Testis (tissue), 3 donors: Measurements from ENCODE around the gene FAM180B. TPM values are rescaled to one million over a fixed set of nuclear protein-coding genes. Genes with fewer than 3 reads are reported as not detected.
"Not testable (repeated sequence)": the region's sequence is repeated elsewhere in the genome, so short reads cannot be mapped to it uniquely, and the experiment has no call there.

Source experiments
- DNase-seq: peaks from one replicate; pipeline ENCODE4 v3.0.0-alpha.2; 2019
- H3K27ac ChIP-seq, 2 donors: fragments of 200-600 bp; sonication (generic); one replicate each; pipeline ENCODE4 v1.5.1; 2019
- H3K27me3 ChIP-seq: fragments of 200-600 bp; sonication (generic); one replicate; pipeline ENCODE4 v1.5.1; 2019
- H3K36me3 ChIP-seq: fragments of 200-600 bp; sonication (generic); one replicate; pipeline ENCODE4 v1.5.1; 2017; ENCODE audit warnings: low read depth; ENCODE audit errors: missing control alignments
- H3K4me1 ChIP-seq: fragments of 200-600 bp; sonication (generic); one replicate; pipeline ENCODE4 v1.5.1; 2019
- H3K4me3 ChIP-seq, 2 donors: fragments of 200-600 bp; sonication (generic); one replicate each; pipeline ENCODE4 v1.5.1; 2017 to 2019
- H3K9me3 ChIP-seq: fragments of 200-600 bp; sonication (generic); one replicate; pipeline ENCODE4 v1.5.1; 2017
- CTCF ChIP-seq, 3 experiments: fragments of 450-650 bp in 2 of 3; fragments of 200-600 bp in 1 of 3; sonication (generic) in 1 of 3; IDR thresholded peaks; one replicate each; pipeline ENCODE4 v1.5.1; 2016 to 2019; ENCODE audit warnings: antibody characterized with exemption in 3 of 3, mild to moderate bottlenecking in 2 of 3, moderate library complexity in 1 of 3
- POLR2A ChIP-seq: fragments of 450-650 bp; IDR thresholded peaks from one replicate; pipeline ENCODE4 v1.6.1; 2017; ENCODE audit warnings: antibody characterized with exemption, mild to moderate bottlenecking, moderate library complexity
- WGBS, 2 donors: methylation state at CpG; one replicate each; pipeline ENCODE4 v1.1.5; 2018; 5-methylcytosine and 5-hydroxymethylcytosine counted together
- intact Hi-C: fragments of 100-400 bp; cut with DNase I; formaldehyde crosslinking; loops from one replicate; pipeline ENCODE4 v1.15.1; 2023; ENCODE audit warnings: low total_unique reads
- polyA plus RNA-seq: library from polyadenylated mRNA; stranded (reverse); fragments of 350-450 nt; fragmentation: Illumina TruSeq; extraction: RNeasy Lipid Tissue Mini Kit (QIAGEN cat#74804); gene quantifications from one replicate; pipeline ENCODE4 v1.2.3, GENCODE V29; 2014; ENCODE audit warnings: low read depth, low replicate concordance; ENCODE audit not compliant: insufficient read depth
- small RNA-seq, 2 donors: library from RNA; depleted of rRNA; stranded (forward); fragments of <200 nt; gene quantifications; one replicate each; pipeline ENCODE3, GENCODE V24; 2016
- total RNA-seq, 2 donors: library from RNA; depleted of rRNA; stranded (reverse); fragments of >200 nt; gene quantifications; one replicate each; pipeline ENCODE4 v1.2.3, GENCODE V29; 2016

The FAM180B gene
- total and polyA plus RNA-seq, 3 donors from 2014 or later: 1.1 TPM; not detected in 2

- TF ChIP-seq CTCF (IDR thresholded peaks at IDR 0.05) (no peak), POLR2A (no peak)
- Histone ChIP-seq H3K4me1 (no peaks in the 10 kb centered on the region), H3K27me3 (no peaks in the 10 kb centered on the region), H3K9me3 (no peaks in the 10 kb centered on the region), H3K27ac (no peak overlapping the region), H3K4me3 (no peak overlapping the region), H3K36me3 (no peaks in the 10 kb centered on the region)
- 93 to 95% methylated on average over 2 of the region's 2 CpGs for WGBS, 2 donors
- intact Hi-C loops: no loop called here
- DNase-seq: no peak
Observed at GRCh38 chr11:47620836-47621378, 34.4 kb downstream of the FAM180B start.

- Histone ChIP-seq H3K27me3 (no peaks in the 10 kb centered on the region), H3K27ac (no peak overlapping the region), H3K4me1 (no peaks in the 10 kb centered on the region), H3K9me3 (no peaks in the 10 kb centered on the region), H3K4me3 (no peak overlapping the region), H3K36me3 (no peaks in the 10 kb centered on the region)
- TF ChIP-seq POLR2A (no peak), CTCF (IDR thresholded peaks at IDR 0.05) (no peak)
- WGBS, 2 donors: 89 to 93% methylated on average over 8 of the region's 8 CpGs
- no peak for DNase-seq
- intact Hi-C loops: no loop called here
Observed at GRCh38 chr11:47626234-47626633, 39.8 kb downstream of the FAM180B start.

GRCh38 chr11:47628026-47628425, 41.5 kb downstream of the FAM180B start:
- DNase-seq: no peak
- Histone ChIP-seq H3K27ac (no peak overlapping the region), H3K36me3 (no peaks in the 10 kb centered on the region), H3K4me1 (no peaks in the 10 kb centered on the region), H3K9me3 (no peaks in the 10 kb centered on the region), H3K4me3 (no peak overlapping the region), H3K27me3 (no peaks in the 10 kb centered on the region)
- intact Hi-C loops: no loop called here
- 84 to 87% methylated on average over 4 of the region's 4 CpGs for WGBS, 2 donors
- no peak for TF ChIP-seq CTCF (IDR thresholded peaks at IDR 0.05)

- no peaks in the 10 kb centered on the region for H3K4me1 ChIP-seq
- H3K36me3 ChIP-seq: no peaks in the 10 kb centered on the region
- H3K4me3 ChIP-seq: no peak overlapping the region
- 51 to 69% methylated on average over 5 of the region's 5 CpGs for WGBS, 2 donors
- intact Hi-C loops: no loop called here
- no peak overlapping the region for H3K27ac ChIP-seq
- no peaks in the 10 kb centered on the region for H3K27me3 ChIP-seq
- no peaks in the 10 kb centered on the region for H3K9me3 ChIP-seq
- TF ChIP-seq CTCF (IDR thresholded peaks at IDR 0.05): no peak
- TF ChIP-seq POLR2A: no peak
- DNase-seq: no peak
Observed at GRCh38 chr11:47631473-47631872, 45.0 kb downstream of the FAM180B start.

- H3K4me1 ChIP-seq, H3K36me3 ChIP-seq, H3K9me3 ChIP-seq, intact Hi-C loops, H3K4me3 ChIP-seq, H3K27me3 ChIP-seq, DNase-seq: not testable (repeated sequence)
- WGBS, 2 donors: 93 to 94% methylated on average over 11 of the region's 11 CpGs
- H3K27ac ChIP-seq: peak overlapping the region; percentile 59 to 87
Observed at GRCh38 chr11:47636331-47636730, 49.9 kb downstream of the FAM180B start.

Small RNAs within 50 kb of the gene (small RNA-seq; reads per million reads assigned to genes)
- gene RN7SL652P (0 reads per million in 2 donors), gene RNU5E-10P (0 reads per million in 2 donors)

Other genes with a start within 250 kb of the FAM180B start
- gene MYBPC3, start 234.0 kb upstream of the FAM180B start, total RNA-seq: under 1 TPM; 0.68 to 0.79 TPM
- 1.7 TPM for gene MYBPC3, start 234.0 kb upstream of the FAM180B start, polyA plus RNA-seq
- 1 to 10 TPM; 4.6 to 7.4 TPM for gene SPI1, start 208.1 kb upstream of the FAM180B start, total RNA-seq
- 16.3 TPM for gene SPI1, start 208.1 kb upstream of the FAM180B start, polyA plus RNA-seq
- gene SLC39A13, start 178.1 kb upstream of the FAM180B start, total RNA-seq: 10 to 100 TPM; 95.1 to 98.1 TPM
- gene SLC39A13, start 178.1 kb upstream of the FAM180B start, polyA plus RNA-seq: 99.2 TPM
- 100 to 1,000 TPM in 1 of 2 donors, 10 to 100 TPM in 1; 98.1 to 108 TPM for gene PSMC3, start 160.2 kb upstream of the FAM180B start, total RNA-seq
- gene PSMC3, start 160.2 kb upstream of the FAM180B start, polyA plus RNA-seq: 228 TPM
- under 1 TPM; 0.19 to 0.63 TPM for gene RAPSN, start 137.5 kb upstream of the FAM180B start, total RNA-seq
- 0.65 TPM for gene RAPSN, start 137.5 kb upstream of the FAM180B start, polyA plus RNA-seq
- 100 to 1,000 TPM; 193 to 208 TPM for gene CELF1, start 33.5 kb upstream of the FAM180B start, total RNA-seq
- 74.3 TPM for gene CELF1, start 33.5 kb upstream of the FAM180B start, polyA plus RNA-seq
- 100 to 1,000 TPM; 204 to 239 TPM for gene PTPMT1, start 21.1 kb upstream of the FAM180B start, total RNA-seq
- gene PTPMT1, start 21.1 kb upstream of the FAM180B start, polyA plus RNA-seq: 172 TPM
- 10 to 100 TPM; 27.8 to 35.5 TPM for gene KBTBD4, start 7.7 kb upstream of the FAM180B start, total RNA-seq
- gene KBTBD4, start 7.7 kb upstream of the FAM180B start, polyA plus RNA-seq: 35.9 TPM
- 10 to 100 TPM; 69.8 to 88.5 TPM for gene NDUFS3, start 7.6 kb upstream of the FAM180B start, total RNA-seq
- 121 TPM for gene NDUFS3, start 7.6 kb upstream of the FAM180B start, polyA plus RNA-seq
- 10 to 100 TPM; 15.4 to 25.1 TPM for gene C1QTNF4, start 7.7 kb downstream of the FAM180B start, total RNA-seq
- gene C1QTNF4, start 7.7 kb downstream of the FAM180B start, polyA plus RNA-seq: 2.6 TPM
- 10 to 100 TPM; 71.1 to 98.8 TPM for gene MTCH2, start 55.9 kb downstream of the FAM180B start, total RNA-seq
- gene MTCH2, start 55.9 kb downstream of the FAM180B start, polyA plus RNA-seq: 396 TPM
- gene AGBL2, start 128.7 kb downstream of the FAM180B start, total RNA-seq: 10 to 100 TPM; 25.8 to 40.6 TPM
- gene AGBL2, start 128.7 kb downstream of the FAM180B start, polyA plus RNA-seq: 65.2 TPM
- 100 to 1,000 TPM; 201 to 217 TPM for gene FNBP4, start 180.7 kb downstream of the FAM180B start, total RNA-seq
- gene FNBP4, start 180.7 kb downstream of the FAM180B start, polyA plus RNA-seq: 55.0 TPM